HCEC 1CT (cell line): ENCODE data around the gene CTRL.
"Not testable (repeated sequence)": the region's sequence is repeated elsewhere in the genome, so short reads cannot be mapped to it uniquely, and the experiment has no call there.

Experiments used
- DNase-seq: peaks from one replicate; pipeline ENCODE4 v3.0.0-alpha.2; 2017

Gene CTRL

DNA sequence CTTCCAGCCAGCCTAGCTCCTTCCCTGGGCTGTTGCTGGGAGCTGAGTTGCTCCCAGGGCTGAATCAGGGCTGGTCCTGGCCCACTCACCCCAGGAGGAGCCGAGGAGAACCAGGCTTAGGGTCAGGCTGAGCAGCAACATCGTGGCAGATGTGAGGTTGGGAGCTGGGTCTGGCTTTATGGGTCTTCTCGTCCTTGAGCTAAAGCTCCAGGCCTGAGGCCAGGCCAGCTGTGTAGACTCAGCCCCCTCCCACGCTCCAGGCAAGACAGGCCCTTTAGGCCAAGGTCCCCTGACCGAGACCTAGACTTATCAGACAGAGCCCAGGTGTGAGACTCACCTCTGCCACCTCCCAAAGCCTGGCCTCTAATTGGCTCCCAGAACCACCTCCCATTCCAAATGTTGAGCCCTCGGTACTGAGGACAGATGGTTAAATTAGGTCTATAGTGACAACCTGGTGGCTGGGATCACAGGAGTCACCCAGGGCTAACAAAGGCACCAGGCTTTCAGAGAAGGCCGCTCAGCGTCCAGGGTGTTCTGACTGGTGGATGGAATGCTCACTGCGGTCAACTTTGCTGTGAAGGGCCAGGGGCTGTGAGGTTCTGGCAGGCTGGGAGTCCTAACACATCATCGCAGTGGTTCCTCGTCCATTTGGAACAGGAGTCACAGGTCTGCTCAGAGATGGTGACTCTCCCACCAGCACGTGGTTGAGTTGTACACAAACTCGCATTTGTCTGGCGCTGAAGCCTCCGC is at the start of gene CTRL:
Gene CTRL, minus strand, starts transcription at position 151 of the 750 bp plus-strand sequence. Its CDS starts 10 bp downstream, at position 141.
- DNase-seq = no peak

GRCh38 chr16:67979955-67980678 is 48.5 kb upstream of the CTRL start, which contains the start of gene DPEP3:
TSS of gene DPEP3 (minus strand) at chr16:67980499. CDS start at chr16:67980380, 119 bp downstream.
- DNase-seq = no peak

DNA sequence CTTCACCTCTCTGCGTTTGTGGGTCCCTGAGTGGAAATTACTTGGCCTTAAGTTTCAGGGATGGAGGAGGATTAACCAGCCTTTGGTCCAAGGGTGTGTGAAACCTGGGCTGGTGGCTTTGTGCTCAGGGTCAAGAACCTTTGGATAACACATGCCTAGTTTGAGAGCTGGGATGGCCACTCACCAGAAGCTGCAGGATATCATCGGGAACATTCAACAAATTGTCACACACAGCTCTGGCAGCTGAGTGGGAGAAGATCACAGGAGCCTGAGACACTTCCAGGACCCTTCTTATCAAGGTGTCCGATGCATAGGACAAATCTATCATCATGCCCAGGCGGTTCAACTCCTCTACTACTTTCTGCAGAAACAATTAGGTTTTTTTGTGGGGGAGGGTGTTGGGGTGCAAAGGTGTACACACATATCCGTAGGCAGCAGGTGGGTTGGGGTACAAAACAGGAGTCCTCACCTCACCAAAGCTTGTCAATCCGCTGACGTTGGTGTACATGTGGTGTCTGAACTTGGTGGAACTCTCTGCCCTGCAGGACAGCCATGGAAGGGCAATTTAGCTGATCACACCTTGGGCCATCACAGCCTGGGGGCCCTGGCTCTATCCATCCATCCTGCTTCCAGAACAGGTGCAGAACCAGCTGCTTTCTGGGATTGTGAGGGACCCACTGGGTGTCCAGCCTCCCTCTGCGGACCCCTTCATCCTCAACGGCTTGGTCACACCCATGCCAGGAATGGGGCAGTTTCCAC is 46.0 kb upstream of the CTRL start:
- DNase-seq = no peak

- DNase-seq = no peak
Observed at GRCh38 chr16:67977005-67977404, 45.3 kb upstream of the CTRL start.

DNA sequence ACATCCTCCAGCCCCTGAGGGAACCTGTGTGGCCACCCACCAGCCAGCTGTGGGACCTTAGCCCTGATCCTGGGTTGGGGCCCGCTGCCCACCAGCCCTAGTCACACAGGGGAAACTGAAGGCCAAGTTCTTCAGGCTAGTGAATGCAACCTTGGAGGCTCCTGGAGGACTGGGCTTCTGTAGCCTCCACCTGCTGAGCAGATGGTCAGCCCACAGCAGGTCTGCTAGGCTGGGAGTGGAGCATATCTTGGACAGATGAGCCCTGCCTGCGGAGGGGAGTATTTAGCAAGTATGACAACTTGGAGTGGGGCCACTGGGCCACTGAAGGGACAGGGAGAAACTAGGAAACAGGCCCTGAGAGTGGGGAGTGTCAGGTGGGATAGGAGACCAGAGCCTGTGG is 44.5 kb upstream of the CTRL start:
- no peak for DNase-seq

DNA sequence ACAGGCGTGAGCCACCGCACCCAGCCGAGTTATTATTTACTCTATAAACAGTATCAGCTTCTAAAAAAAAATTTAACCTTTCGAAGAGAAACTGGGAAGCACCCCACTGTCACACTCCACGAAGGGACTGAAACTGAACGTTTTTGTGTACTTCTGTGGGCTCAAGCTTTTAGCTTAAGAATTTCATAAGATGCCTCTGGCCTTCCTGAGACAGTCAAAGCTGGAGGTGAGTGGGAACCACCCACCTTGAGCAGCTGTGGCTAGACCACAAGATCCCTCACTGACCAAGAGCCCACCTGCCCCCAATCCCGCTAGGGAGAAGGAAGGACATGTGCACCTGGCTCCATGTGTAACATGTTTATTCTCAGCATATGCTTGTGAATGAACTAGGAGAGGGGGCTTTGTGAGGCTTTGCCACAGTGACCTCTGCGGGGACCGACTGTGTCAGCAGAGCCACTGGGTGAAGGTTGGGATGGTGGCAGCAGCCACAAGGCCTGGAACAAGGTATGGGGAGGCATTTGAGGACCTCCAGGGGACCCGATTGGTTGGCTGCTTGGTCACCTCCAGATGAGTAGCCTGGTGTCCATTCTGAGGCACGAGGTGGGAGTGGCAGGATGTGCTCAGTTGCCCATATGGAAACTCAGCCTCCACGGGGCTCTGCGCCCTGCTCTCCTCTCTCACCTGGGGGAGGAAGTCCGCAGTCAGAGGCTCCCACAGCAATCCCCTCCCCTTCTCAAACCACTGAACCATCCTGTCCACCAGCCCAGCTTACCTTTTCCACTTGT is 43.9 kb upstream of the CTRL start:
- no peak for DNase-seq

DNA sequence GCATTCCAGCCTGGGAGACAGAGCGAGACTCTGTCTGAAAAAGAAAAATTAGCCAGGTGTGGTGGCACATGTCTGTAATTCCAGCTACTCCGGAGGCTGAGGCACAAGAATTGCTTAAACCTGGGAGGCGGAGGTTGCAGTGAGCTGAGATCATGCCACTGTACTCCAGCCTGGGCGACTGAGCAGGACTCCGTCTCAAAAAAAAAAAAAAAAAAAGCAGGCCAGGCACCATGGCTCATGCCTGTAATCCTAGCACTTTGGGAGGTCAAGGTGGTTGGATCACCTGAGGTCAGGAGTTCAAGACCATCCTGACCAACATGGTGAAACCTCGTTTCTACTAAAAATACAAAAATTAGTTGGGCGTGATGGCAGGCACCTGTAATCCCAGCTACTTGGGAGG is 40.6 kb upstream of the CTRL start:
- not testable (repeated sequence) for DNase-seq

- no peak for DNase-seq
Observed at GRCh38 chr16:67971111-67971510, 39.4 kb upstream of the CTRL start.

DNA sequence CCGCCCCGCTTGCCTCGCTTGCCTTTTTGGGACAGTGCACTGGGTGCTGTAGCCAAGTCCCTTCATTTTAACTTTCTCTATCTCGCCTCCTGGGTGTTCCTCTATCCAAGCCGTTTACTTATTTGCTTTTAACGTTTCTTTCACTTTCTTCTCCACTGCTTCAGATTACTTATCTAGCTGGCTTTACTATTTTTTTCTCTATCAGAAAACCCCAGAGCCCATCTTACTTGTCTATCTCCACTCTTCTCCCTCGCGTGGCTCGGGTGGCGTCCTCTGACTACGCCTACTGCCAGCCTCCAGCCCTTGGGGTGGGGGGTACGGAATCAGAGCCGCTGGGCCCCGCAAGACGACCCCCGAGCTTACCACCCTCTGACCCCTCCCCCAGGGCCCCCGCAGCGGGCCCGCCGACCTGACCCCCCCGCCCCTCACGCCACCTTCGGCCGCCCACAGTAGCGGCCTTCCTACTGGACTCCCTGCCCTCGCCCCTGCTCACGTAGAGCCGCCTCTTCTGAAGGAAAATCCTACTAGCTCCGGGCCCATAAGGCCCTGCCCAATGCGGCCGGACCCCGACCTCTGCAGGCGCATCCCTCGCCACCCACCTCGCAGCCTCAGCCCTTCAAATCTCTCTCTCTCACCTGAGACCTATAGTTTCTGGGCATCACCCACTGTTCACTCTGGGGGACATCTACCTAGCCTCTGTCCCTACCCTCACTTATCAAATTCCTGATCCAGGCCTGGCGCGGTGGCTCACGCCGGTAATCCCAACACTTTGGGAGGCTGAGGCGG is 37.8 kb upstream of the CTRL start:
- DNase-seq = no peak

GRCh38 chr16:67968400-67969253 is 37.0 kb upstream of the CTRL start, which contains the start of gene SLC12A4:
TSS of gene SLC12A4 (minus strand) at chr16:67968637. CDS start at chr16:67968553, 84 bp downstream.
- DNase-seq = peak; percentile 74

DNA sequence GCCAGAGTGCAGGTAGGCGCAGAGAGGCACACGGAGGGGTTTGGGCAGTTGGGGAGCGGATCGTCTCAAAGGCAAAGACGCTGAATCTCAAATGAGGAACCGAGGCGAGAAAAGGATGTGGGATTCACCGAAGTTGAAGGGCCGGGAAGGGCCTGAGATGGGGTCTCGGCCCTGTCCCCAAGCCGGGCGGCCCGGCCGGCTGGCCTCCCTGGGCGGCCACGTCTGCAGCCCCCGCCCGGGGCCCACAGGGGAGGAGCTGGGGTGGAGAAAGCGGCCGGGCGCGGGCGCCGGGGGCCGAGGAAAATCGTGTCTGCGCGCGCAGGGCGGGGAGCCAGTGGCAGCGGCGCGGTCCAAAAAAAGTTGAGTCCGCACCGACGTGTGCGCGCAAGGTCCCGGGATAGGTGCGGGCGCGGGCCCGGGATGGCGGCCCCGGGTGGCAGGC is 36.3 kb upstream of the CTRL start:
- DNase-seq = peak; percentile 25

DNA sequence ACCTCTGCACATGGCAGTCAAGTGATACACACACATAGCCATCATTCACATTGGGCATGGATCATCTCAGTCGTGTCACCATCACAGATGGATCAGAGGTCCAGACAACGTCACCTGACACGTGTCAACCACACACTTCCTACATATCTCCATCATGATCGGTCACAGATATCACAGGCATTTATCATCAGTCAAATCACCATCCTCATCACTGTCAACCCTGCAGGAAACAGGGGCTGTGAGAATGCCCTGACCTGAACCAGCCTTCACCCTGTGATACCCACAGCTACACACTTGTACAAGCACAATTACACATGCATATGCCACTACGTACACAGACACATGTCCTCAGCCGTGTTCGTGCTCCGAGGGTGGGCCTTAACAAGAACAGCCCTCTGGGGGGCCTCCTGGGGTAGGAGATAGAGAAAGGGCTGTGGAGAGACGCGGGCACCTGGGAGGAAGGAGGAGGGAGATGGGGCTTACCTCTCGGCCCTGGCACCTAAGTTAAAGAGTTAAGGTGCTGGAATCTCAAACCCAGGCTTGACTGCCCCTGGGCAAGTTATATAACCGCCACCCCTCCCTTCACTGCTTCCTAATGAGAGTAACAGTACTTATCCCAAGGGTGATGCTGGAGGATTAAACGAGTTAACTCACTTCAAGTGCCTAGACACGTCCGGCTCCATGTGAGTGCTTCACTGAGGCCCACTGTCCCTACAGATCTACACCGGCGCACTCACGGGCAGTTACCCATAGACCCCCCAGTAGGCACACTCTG is 35.7 kb upstream of the CTRL start:
- DNase-seq = peak; percentile 30

DNA sequence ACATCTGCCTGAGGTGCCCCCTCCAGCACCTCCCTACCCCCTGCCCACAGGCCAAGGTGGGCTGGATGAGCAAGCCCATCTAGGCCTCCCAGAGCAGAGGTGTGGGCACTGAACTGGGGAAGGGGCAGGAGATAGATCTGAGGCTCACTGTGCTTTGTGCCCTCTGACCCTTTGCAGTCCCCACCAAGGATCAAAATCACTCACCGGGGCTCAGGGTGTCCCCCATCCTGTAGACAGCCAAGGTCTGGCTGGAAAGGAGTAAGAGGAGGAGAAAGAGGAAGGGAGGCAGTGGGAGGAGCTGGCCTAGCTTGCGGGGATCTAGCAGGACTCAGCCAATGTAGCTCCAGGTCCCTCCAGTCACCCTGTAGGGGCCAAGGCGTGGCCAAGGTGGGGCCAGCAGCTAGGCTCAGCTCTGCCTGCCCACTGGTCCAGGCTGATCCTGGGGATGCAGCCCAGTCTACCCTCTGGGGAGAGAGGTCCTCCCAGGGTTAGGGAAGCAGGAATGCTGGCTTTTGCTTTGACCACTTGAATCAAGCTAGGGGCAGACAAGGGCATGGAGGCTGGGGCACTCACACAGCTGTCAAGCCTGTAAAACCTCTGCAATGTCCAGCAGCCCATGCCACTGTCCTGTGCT is 35.0 kb upstream of the CTRL start:
- DNase-seq = no peak

- DNase-seq = no peak
Observed at GRCh38 chr16:67965668-67966548, 34.2 kb upstream of the CTRL start.

DNA sequence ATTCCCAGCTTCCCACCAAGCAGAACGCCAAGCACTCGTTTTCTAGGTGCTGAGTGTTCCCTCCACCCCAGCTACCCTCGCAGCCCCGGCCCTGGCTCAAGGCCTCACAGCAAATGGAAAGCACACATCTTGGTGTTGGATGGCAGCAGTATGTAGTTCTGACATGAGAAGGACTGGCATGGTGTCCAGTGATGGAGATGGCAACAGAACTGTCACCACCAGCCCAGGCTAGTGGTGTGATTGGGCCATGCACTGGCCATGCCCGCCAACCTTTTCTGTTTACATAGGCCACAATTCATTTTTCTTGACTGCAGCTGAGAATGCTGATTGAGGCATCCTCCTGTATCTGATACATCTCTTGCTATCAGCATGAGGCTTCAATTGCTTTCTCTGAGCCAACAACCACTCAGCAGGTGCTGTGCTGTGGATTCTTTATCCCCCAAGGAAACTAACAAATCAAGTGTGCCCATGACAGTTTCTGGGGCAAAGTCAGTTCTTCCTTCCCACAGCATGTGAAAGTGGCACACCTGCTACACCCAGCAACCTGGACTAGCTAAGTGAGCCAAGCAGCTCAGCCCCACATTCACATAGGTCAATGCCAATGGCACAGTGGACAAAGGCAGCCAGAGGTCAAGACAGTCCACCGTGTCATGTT is 32.9 kb upstream of the CTRL start:
- DNase-seq = no peak

GRCh38 chr16:67963662-67964321 is 32.1 kb upstream of the CTRL start:
- no peak for DNase-seq

- DNase-seq = no peak
Observed at GRCh38 chr16:67963292-67963661, 31.6 kb upstream of the CTRL start.
